Psoas muscle (tissue), 8 donors: ENCODE measurements around the gene CFAP74. TPM values are rescaled to one million over a fixed set of nuclear protein-coding genes. Genes with fewer than 3 reads are reported as not detected.

Source experiments
- ATAC-seq, 4 donors: fragments of 200-7000 bp; cut with Tn5 transposase; one replicate each; pipeline ENCODE4 v1.9.1; 2020; ENCODE audit warnings: moderate library complexity in 3 of 4, mild to moderate bottlenecking in 2 of 4
- DNase-seq, 2 donors: peaks; one replicate each; pipeline ENCODE4 v3.0.0-alpha.2; 2020
- H3K27ac ChIP-seq: fragments of 200-600 bp; one replicate; pipeline ENCODE4 v1.8.0; 2022
- H3K27me3 ChIP-seq, 3 donors: fragments of 200-600 bp in 1 of 3; one replicate each; pipeline versions ENCODE4 v1.6.1 to v1.8.0; 2013 to 2022; ENCODE audit warnings: low read length in 2 of 3, mild to moderate bottlenecking in 2 of 3, moderate library complexity in 1 of 3; ENCODE audit not compliant: insufficient read depth in 3 of 3
- H3K36me3 ChIP-seq, 2 donors: fragments of 200-600 bp in 1 of 2; one replicate each; pipeline versions ENCODE4 v1.6.1 to v1.8.0; 2013 to 2022; ENCODE audit warnings: low read depth in 1 of 2, mild to moderate bottlenecking in 1 of 2, moderate library complexity in 1 of 2; ENCODE audit not compliant: insufficient read depth in 1 of 2
- H3K4me1 ChIP-seq: fragments of 200-600 bp; one replicate; pipeline ENCODE4 v1.8.0; 2022
- H3K4me3 ChIP-seq: fragments of 200-600 bp; one replicate; pipeline ENCODE4 v1.8.0; 2022; ENCODE audit warnings: mild to moderate bottlenecking
- H3K9me3 ChIP-seq: fragments of 200-600 bp; one replicate; pipeline ENCODE4 v1.8.0; 2022
- CTCF ChIP-seq: fragments of 200-600 bp; IDR thresholded peaks from one replicate; pipeline ENCODE4 v1.8.0; 2022; ENCODE audit warnings: antibody characterized with exemption
- WGBS, 3 donors: extraction: QIAGEN DNeasy Blood & Tissue Kit; methylation state at CpG; one replicate each; pipeline versions ENCODE4 v1.1.6 to v1.1.7; 2013; 5-methylcytosine and 5-hydroxymethylcytosine counted together
- intact Hi-C, 2 donors: fragments of 100-400 bp; cut with DNase I; formaldehyde crosslinking; loops; one replicate each; pipeline versions ENCODE4 v1.11.0 to v1.14.2; 2022
- polyA plus RNA-seq, 3 donors: library from polyadenylated mRNA; stranded (reverse); fragments of 200-250 nt; gene quantifications; one replicate each; pipeline ENCODE4 v1.2.3, GENCODE V29; 2013
- total RNA-seq, 4 donors: library from RNA; stranded (reverse); fragmentation: NEBNext Ultra II Directional in 2 of 4; extraction: Animal tissue kit (Norgen Biotek cat#: 25700) in 2 of 4; gene quantifications; one replicate each; pipeline versions ENCODE4 v1.2.1 to v1.2.4, GENCODE V29; 2021 to 2023
- donor health status: healthy with polysubstance abuse.
- donor health status: DM: no; HTN: no; CAD: no; lungs with moderate emphysema.
- donor health status: Bipolar disorder and iron deficiency.
- donor health status: healthy.
- donor health status: DM: yes; HTN: yes; CAD: no.
- donor health status: DM: no; HTN: no; CAD: no.
- donor health status: DM: no; HTN: no; CAD: no.
- donor health status: DM: yes; HTN: yes; CAD: no.

The CFAP74 gene
- total and polyA plus RNA-seq, 7 donors = 0.01 to 0.05 TPM; not detected in 5

GRCh38 chr1:1877865-1878436, 125.6 kb downstream of the CFAP74 start:
- ATAC-seq (no peak), DNase-seq (no peak)
- peaks cover 2 to 9% of the 10 kb centered on the region in 2 donors for H3K36me3 ChIP-seq
- H3K9me3 ChIP-seq = no peaks in the 10 kb centered on the region
- no peaks in the 10 kb centered on the region for H3K27me3 ChIP-seq
- no peak for TF ChIP-seq CTCF
- H3K27ac ChIP-seq = no peak overlapping the region
- no peak overlapping the region for H3K4me3 ChIP-seq
- intact Hi-C loops = no loop called here
- 74 to 84% (median 81%) methylated on average over 5 of the region's 5 CpGs for WGBS, 3 donors
- H3K4me1 ChIP-seq = peaks cover 55% of the 10 kb centered on the region

- no peak for TF ChIP-seq CTCF
- peaks cover 64% of the 10 kb centered on the region for H3K4me1 ChIP-seq
- ATAC-seq (no peak), DNase-seq (no peak)
- WGBS, 3 donors = 84 to 87% (median 85%) methylated on average over 11 of the region's 11 CpGs
- H3K4me3 ChIP-seq = no peak overlapping the region
- intact Hi-C loops = no loop called here
- peaks cover 2 to 9% of the 10 kb centered on the region in 2 donors for H3K36me3 ChIP-seq
- no peak overlapping the region for H3K27ac ChIP-seq
- no peaks in the 10 kb centered on the region for H3K27me3 ChIP-seq
- H3K9me3 ChIP-seq = no peaks in the 10 kb centered on the region
These were observed 127.2 kb downstream of the CFAP74 start for GRCh38 chr1:1876335-1876930.

- peaks cover 61% of the 10 kb centered on the region for H3K4me1 ChIP-seq
- WGBS, 3 donors = 76 to 84% (median 80%) methylated on average over 1 of the region's 1 CpG
- no peak for DNase-seq
- no peak overlapping the region for H3K4me3 ChIP-seq
- H3K27ac ChIP-seq = no peak overlapping the region
- H3K27me3 ChIP-seq = no peaks in the 10 kb centered on the region
- H3K36me3 ChIP-seq = peaks cover 2 to 9% of the 10 kb centered on the region in 2 donors
- TF ChIP-seq CTCF = no peak
- intact Hi-C loops = no loop called here
- ATAC-seq = no peak
- no peaks in the 10 kb centered on the region for H3K9me3 ChIP-seq
These were observed 127.7 kb downstream of the CFAP74 start for GRCh38 chr1:1875932-1876331.

- H3K27me3 ChIP-seq = no peaks in the 10 kb centered on the region
- DNase-seq = no peak
- peaks cover 2 to 9% of the 10 kb centered on the region in 2 donors for H3K36me3 ChIP-seq
- WGBS, 3 donors = 94 to 97% (median 97%) methylated on average over 7 of the region's 7 CpGs
- no peak for ATAC-seq
- TF ChIP-seq CTCF = no peak
- H3K27ac ChIP-seq = no peak overlapping the region
- intact Hi-C loops = no loop called here
- no peak overlapping the region for H3K4me3 ChIP-seq
- H3K4me1 ChIP-seq = peaks cover 60% of the 10 kb centered on the region
- no peaks in the 10 kb centered on the region for H3K9me3 ChIP-seq
These were observed 128.7 kb downstream of the CFAP74 start for GRCh38 chr1:1874901-1875300.

- 48 to 71% (median 54%) methylated on average over 2 of the region's 2 CpGs for WGBS, 3 donors
- no peak for DNase-seq
These were observed 130.4 kb downstream of the CFAP74 start for GRCh38 chr1:1873186-1873585.

More at GRCh38 chr1:1873186-1873585, 130.4 kb downstream of the CFAP74 start:
- no peaks in the 10 kb centered on the region for H3K9me3 ChIP-seq
- ATAC-seq = peak; percentile 26 to 69 (median 56)
- H3K27ac ChIP-seq = no peak overlapping the region
- intact Hi-C loops = no loop called here
- no peak overlapping the region for H3K4me3 ChIP-seq
- no peak for TF ChIP-seq CTCF
- no peaks in the 10 kb centered on the region for H3K27me3 ChIP-seq
- peaks cover 2 to 9% of the 10 kb centered on the region in 2 donors for H3K36me3 ChIP-seq
- H3K4me1 ChIP-seq = peaks cover 56% of the 10 kb centered on the region
